OCI-LY7 (cell line): ENCODE measurements around the gene POLDIP3.

Experiments used
- CTCF ChIP-seq: fragments of 200-600 bp; sonication (generic); conservative IDR thresholded peaks from 2 replicates; pipeline ENCODE4 v1.5.1; 2014; ENCODE audit warnings: mild to moderate bottlenecking, antibody characterized with exemption, low read length, moderate library complexity, mixed read lengths
- EZH2phosphoT487 ChIP-seq: fragments of 200-600 bp; sonication (generic); IDR thresholded peaks from 2 replicates; pipeline ENCODE4 v1.6.1; 2018; ENCODE audit warnings: low read depth, borderline replicate concordance, mild to moderate bottlenecking, mixed run types, antibody characterized with exemption, low read length, moderate library complexity, mixed read lengths

GRCh38 chr22:42641801-42642413, 27.2 kb upstream of the POLDIP3 start:
- TF ChIP-seq CTCF: no peak
- no peak for TF ChIP-seq EZH2phosphoT487
